K562 (cell line): Measurements from ENCODE around the gene CDHR2. TPM values are rescaled to one million over a fixed set of nuclear protein-coding genes. Genes with fewer than 3 reads are reported as not detected.
A peak's percentile ranks its signal among the peaks of the same experiment; 100 is the strongest.

ENCODE experiments used
- DPF2 ChIP-seq: fragments of 450-650 bp; IDR thresholded peaks from 2 replicates; pipeline ENCODE4 v1.6.1; 2016
- ELF2 ChIP-seq: fragments of 250-450 bp; sonication (Bioruptor Pico); IDR thresholded peaks from 2 replicates; pipeline ENCODE4 v1.5.0; 2021; ENCODE audit warnings: mild to moderate bottlenecking
- HDAC6 ChIP-seq: IDR thresholded peaks from 2 replicates; pipeline ENCODE4 v1.6.1; 2012; ENCODE audit warnings: low read depth, mild to moderate bottlenecking, control low read depth, inconsistent platforms, low read length, moderate library complexity
- KDM5B ChIP-seq: fragments of 200-600 bp; sonication (generic); IDR thresholded peaks from 2 replicates; pipeline ENCODE4 v1.6.1; 2012; ENCODE audit warnings: low read depth, mild to moderate bottlenecking, moderate library complexity, low read length, control low read depth, inconsistent platforms; ENCODE audit not compliant: insufficient replicate concordance
- NFRKB ChIP-seq: fragments of 450-650 bp; IDR thresholded peaks from 2 replicates; pipeline ENCODE4 v1.6.1; 2016; ENCODE audit warnings: low read depth
- RBM14 ChIP-seq: fragments of 200-400 bp; formaldehyde crosslinking; IDR thresholded peaks from 2 replicates; pipeline ENCODE4 v1.6.1; 2018; ENCODE audit warnings: low read depth, mild to moderate bottlenecking, low read length, moderate library complexity, borderline replicate concordance; ENCODE audit not compliant: insufficient read depth
- SRSF3 ChIP-seq: fragments of 200-400 bp; formaldehyde crosslinking; IDR thresholded peaks from 2 replicates; pipeline ENCODE4 v1.6.1; 2016; ENCODE audit warnings: mild to moderate bottlenecking, low read length, moderate library complexity; ENCODE audit not compliant: insufficient read depth
- SUPT5H ChIP-seq: fragments of 450-650 bp; IDR thresholded peaks from 2 replicates; pipeline ENCODE4 v1.6.1; 2016
- ZNF395 ChIP-seq: fragments of 200-800 bp; sonication (Bioruptor generic); IDR thresholded peaks from 2 replicates; pipeline ENCODE4 v1.6.1; 2017; ENCODE audit warnings: missing genetic modification characterization, missing compliant biosample characterization
- ZNF431 ChIP-seq: sonication (generic); formaldehyde crosslinking; IDR thresholded peaks from 2 replicates; pipeline ENCODE4 v1.8.0; 2022; ENCODE audit warnings: mild to moderate bottlenecking, missing genetic modification reagents
- ZNF583 ChIP-seq: fragments of 250-450 bp; sonication (Bioruptor Pico); IDR thresholded peaks from 2 replicates; pipeline ENCODE4 v1.4.0; 2020
- ZNF639 ChIP-seq, 2 experiments: fragments of 200-800 bp in 1 of 2; sonication (Bioruptor generic) in 1 of 2; sonication (generic) in 1 of 2; formaldehyde crosslinking in 1 of 2; IDR thresholded peaks in 1 of 2; conservative IDR thresholded peaks in 1 of 2; 2 replicates each; pipeline versions ENCODE4 v1.5.0 to v1.6.1; 2016 to 2020; ENCODE audit warnings: missing compliant biosample characterization in 1 of 2, missing genetic modification characterization in 1 of 2, missing genetic modification reagents in 1 of 2
- polyA plus RNA-seq, 8 experiments: library from polyadenylated mRNA; depleted of rRNA in 4 of 8; stranded (reverse) in 5 of 8; unstranded in 3 of 8; fragments of >200 nt; fragmentation: Nextera tagmentation in 2 of 8; fragmentation: Illumina TruSeq in 1 of 8; extraction: Ambion mirVana in 2 of 8; extraction: Trizol in 1 of 8; gene quantifications; 2 replicates each; pipeline versions ENCODE4 v1.2.1 to v1.2.3, GENCODE V29; 2011 to 2014; ENCODE audit warnings: inconsistent platforms in 1 of 8, missing spikeins in 1 of 8
- total RNA-seq, 7 experiments: library from RNA; depleted of rRNA in 6 of 7; stranded (reverse); fragments of >200 nt in 6 of 7; fragmentation: Illumina TruSeq in 2 of 7; extraction: Trizol in 2 of 7; gene quantifications; 2 replicates each; pipeline versions ENCODE4 v1.2.1 to v1.2.3, GENCODE V29; 2011 to 2021; ENCODE audit warnings: low replicate concordance in 1 of 7
- TF ChIP-seq, protein P1 (sequence below): IDR thresholded peaks from 2 replicates; pipeline ENCODE4 v1.6.1; 2011; ENCODE audit warnings: borderline replicate concordance, low read depth, mild to moderate bottlenecking, moderate library complexity, low read length; ENCODE audit not compliant: insufficient read depth, poor library complexity, severe bottlenecking
- TF ChIP-seq, protein P2 (sequence below): fragments of 450-650 bp; IDR thresholded peaks from 2 replicates; pipeline ENCODE4 v1.6.1; 2017; ENCODE audit warnings: antibody characterized with exemption, mild to moderate bottlenecking

Gene CDHR2
- total and polyA plus RNA-seq, 9 of the 15 experiments (the other 6 are each of a cell fraction or from before 2014, with no cell fraction given): 0.01 to 0.62 (median 0.09) TPM; not detected in 2

DNA sequence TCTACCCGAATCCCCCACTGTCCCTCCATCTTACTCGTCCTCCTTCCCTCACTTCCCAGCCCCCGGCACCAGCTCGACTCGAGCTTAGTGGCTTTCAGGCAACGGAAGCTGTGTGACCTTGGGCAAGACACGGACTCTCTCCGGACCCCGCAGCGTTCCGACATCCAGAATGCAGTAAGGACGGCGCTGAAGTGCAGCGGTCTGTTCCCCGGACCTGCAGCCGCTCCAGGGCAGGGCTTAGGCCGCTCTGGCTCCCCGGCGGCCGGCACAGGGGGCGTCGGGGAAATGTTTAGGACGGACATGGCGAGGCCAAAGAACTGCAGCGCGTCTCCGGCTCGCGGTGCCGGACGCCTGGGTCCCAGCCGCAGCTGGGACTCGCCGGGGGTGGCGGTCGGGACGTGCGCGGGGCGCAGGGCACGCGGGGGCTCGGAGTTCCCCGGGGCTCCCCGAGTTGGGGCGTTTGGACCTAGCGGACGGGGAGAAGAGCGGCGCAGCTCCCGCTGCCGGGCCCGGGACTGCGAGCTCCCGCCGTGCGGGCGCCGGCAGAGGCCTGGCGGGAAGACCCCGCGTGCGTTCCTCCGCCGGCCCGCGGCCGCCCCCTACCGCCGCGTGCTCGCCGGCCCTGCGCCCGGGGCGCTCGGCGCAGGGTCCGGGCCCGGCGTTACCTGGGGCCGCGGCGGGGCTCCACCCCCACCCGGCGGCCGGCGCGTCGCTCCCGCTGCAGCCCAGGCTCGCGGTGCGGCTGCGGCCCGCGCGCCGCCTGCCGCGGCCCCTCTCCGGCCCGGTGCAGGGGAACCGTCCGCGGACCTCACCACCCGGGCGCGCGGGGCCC is 6.3 kb upstream of the CDHR2 start (continued):
- peak; percentile 41 for TF ChIP-seq KDM5B
- TF ChIP-seq, protein P1, sequence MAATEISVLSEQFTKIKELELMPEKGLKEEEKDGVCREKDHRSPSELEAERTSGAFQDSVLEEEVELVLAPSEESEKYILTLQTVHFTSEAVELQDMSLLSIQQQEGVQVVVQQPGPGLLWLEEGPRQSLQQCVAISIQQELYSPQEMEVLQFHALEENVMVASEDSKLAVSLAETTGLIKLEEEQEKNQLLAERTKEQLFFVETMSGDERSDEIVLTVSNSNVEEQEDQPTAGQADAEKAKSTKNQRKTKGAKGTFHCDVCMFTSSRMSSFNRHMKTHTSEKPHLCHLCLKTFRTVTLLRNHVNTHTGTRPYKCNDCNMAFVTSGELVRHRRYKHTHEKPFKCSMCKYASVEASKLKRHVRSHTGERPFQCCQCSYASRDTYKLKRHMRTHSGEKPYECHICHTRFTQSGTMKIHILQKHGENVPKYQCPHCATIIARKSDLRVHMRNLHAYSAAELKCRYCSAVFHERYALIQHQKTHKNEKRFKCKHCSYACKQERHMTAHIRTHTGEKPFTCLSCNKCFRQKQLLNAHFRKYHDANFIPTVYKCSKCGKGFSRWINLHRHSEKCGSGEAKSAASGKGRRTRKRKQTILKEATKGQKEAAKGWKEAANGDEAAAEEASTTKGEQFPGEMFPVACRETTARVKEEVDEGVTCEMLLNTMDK: peak; percentile 37
- 0 out of 2 replicates have a peak, but pooled peaks have one; percentile 30 for TF ChIP-seq RBM14
- no peak for TF ChIP-seq DPF2
- TF ChIP-seq SRSF3: 0 out of 2 replicates have a peak, but pooled peaks have one; percentile 60
- TF ChIP-seq ZNF395 (CRISPR knock-in tag): peak; percentile 69; the same call in 1 of the 2 replicates
- TF ChIP-seq ELF2 (CRISPR knock-in tag): 0 out of 2 replicates have a peak, but pooled peaks have one; percentile 3
- TF ChIP-seq HDAC6: no peak
- 0 out of 2 replicates have a peak, but pooled peaks have one; percentile 20 for TF ChIP-seq NFRKB
- TF ChIP-seq ZNF583 (CRISPR knock-in tag): 0 out of 2 replicates have a peak, but pooled peaks have one; percentile 14
- TF ChIP-seq, protein P2, sequence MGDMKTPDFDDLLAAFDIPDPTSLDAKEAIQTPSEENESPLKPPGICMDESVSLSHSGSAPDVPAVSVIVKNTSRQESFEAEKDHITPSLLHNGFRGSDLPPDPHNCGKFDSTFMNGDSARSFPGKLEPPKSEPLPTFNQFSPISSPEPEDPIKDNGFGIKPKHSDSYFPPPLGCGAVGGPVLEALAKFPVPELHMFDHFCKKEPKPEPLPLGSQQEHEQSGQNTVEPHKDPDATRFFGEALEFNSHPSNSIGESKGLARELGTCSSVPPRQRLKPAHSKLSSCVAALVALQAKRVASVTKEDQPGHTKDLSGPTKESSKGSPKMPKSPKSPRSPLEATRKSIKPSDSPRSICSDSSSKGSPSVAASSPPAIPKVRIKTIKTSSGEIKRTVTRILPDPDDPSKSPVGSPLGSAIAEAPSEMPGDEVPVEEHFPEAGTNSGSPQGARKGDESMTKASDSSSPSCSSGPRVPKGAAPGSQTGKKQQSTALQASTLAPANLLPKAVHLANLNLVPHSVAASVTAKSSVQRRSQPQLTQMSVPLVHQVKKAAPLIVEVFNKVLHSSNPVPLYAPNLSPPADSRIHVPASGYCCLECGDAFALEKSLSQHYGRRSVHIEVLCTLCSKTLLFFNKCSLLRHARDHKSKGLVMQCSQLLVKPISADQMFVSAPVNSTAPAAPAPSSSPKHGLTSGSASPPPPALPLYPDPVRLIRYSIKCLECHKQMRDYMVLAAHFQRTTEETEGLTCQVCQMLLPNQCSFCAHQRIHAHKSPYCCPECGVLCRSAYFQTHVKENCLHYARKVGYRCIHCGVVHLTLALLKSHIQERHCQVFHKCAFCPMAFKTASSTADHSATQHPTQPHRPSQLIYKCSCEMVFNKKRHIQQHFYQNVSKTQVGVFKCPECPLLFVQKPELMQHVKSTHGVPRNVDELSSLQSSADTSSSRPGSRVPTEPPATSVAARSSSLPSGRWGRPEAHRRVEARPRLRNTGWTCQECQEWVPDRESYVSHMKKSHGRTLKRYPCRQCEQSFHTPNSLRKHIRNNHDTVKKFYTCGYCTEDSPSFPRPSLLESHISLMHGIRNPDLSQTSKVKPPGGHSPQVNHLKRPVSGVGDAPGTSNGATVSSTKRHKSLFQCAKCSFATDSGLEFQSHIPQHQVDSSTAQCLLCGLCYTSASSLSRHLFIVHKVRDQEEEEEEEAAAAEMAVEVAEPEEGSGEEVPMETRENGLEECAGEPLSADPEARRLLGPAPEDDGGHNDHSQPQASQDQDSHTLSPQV: peak; percentile 29; the same call in 1 of the 2 replicates
- peak in 1 of 2 experiments; percentile 58; a peak in 2 of 4 replicates for TF ChIP-seq ZNF639 (CRISPR knock-in tag; conservative IDR thresholded peaks at IDR 0.05 in 1 of 2, IDR thresholded peaks at IDR 0.05 in 1 of 2)
- 0 out of 2 replicates have a peak, but pooled peaks have one; percentile 19 for TF ChIP-seq ZNF431 (CRISPR knock-in tag)
- peak; percentile 63; the same call in 1 of the 2 replicates for TF ChIP-seq SUPT5H
